WTC11 (cell line): Measurements from ENCODE around the gene MAGI2. TPM values are rescaled to one million over a fixed set of nuclear protein-coding genes. Genes with fewer than 3 reads are reported as not detected.

ENCODE experiments used
- ATAC-seq: fragments of 200-7000 bp; cut with Tn5 transposase; 2 replicates; pipeline ENCODE4 v1.10.0; 2021; ENCODE audit warnings: mild to moderate bottlenecking, moderate library complexity
- CTCF ChIA-PET: fragments of 300-600 bp; sonication (Branson Sonifier 250); formaldehyde crosslinking; loops from one replicate; lab custom pipeline; 2021; ENCODE audit warnings: antibody characterized with exemption; lab: Charles Lee
- POLR2A ChIA-PET: fragments of 350-600 bp; sonication (Branson Sonifier 250); formaldehyde crosslinking; loops from one replicate; lab custom pipeline; 2021; ENCODE audit warnings: antibody characterized with exemption; lab: Charles Lee
- DNase-seq: peaks from one replicate; pipeline ENCODE4 v3.0.0; 2021; ENCODE audit warnings: low spot score
- H3K27ac Mint-ChIP-seq: 2 replicates; pipeline ENCODE4 v1.8.0; 2021; ENCODE audit warnings: mixed read lengths
- H3K27me3 Mint-ChIP-seq: 2 replicates; pipeline ENCODE4 v1.8.0; 2021; ENCODE audit warnings: low read depth, mild to moderate bottlenecking, moderate library complexity, mixed read lengths
- H3K36me3 Mint-ChIP-seq: 2 replicates; pipeline ENCODE4 v1.8.0; 2021; ENCODE audit warnings: mixed read lengths
- H3K4me1 Mint-ChIP-seq: 2 replicates; pipeline ENCODE4 v1.8.0; 2022; ENCODE audit warnings: mixed read lengths
- H3K4me3 Mint-ChIP-seq: 2 replicates; pipeline ENCODE4 v1.8.0; 2021; ENCODE audit warnings: mild to moderate bottlenecking, moderate library complexity, mixed read lengths
- H3K9me3 Mint-ChIP-seq: 2 replicates; pipeline ENCODE4 v1.8.0; 2021; ENCODE audit warnings: mixed read lengths
- CDX4 ChIP-seq: fragments of 250-450 bp; sonication (Bioruptor Pico); IDR thresholded peaks from 2 replicates; pipeline ENCODE4 v1.9.0; 2021; ENCODE audit warnings: moderate library complexity, mild to moderate bottlenecking, inconsistent platforms, borderline replicate concordance
- ERG ChIP-seq: fragments of 250-450 bp; sonication (Bioruptor Pico); IDR thresholded peaks from 2 replicates; pipeline ENCODE4 v1.8.0; 2021; ENCODE audit warnings: mild to moderate bottlenecking
- ESRRA ChIP-seq: sonication (generic); formaldehyde crosslinking; IDR thresholded peaks from 2 replicates; pipeline ENCODE4 v1.8.1; 2022; ENCODE audit warnings: mild to moderate bottlenecking, missing genetic modification reagents, borderline replicate concordance
- FOXJ3 ChIP-seq: sonication (generic); formaldehyde crosslinking; IDR thresholded peaks from 2 replicates; pipeline ENCODE4 v1.9.0; 2021; ENCODE audit warnings: missing genetic modification reagents, mild to moderate bottlenecking, borderline replicate concordance
- GABPB1 ChIP-seq: sonication (generic); formaldehyde crosslinking; IDR thresholded peaks from 2 replicates; pipeline ENCODE4 v1.8.1; 2023; ENCODE audit warnings: mild to moderate bottlenecking, missing genetic modification reagents
- KAT7 ChIP-seq: sonication (generic); formaldehyde crosslinking; IDR thresholded peaks from 2 replicates; pipeline ENCODE4 v1.8.1; 2023; ENCODE audit warnings: missing genetic modification reagents, mild to moderate bottlenecking, borderline replicate concordance
- MAX ChIP-seq: sonication (generic); formaldehyde crosslinking; IDR thresholded peaks from 2 replicates; pipeline ENCODE4 v1.8.0; 2022; ENCODE audit warnings: mild to moderate bottlenecking, missing genetic modification reagents
- NFE2L1 ChIP-seq: sonication (generic); formaldehyde crosslinking; IDR thresholded peaks from 2 replicates; pipeline ENCODE4 v1.8.1; 2023; ENCODE audit warnings: missing genetic modification reagents
- SMAD4 ChIP-seq: sonication (generic); formaldehyde crosslinking; IDR thresholded peaks from 2 replicates; pipeline ENCODE4 v1.8.0; 2022; ENCODE audit warnings: mild to moderate bottlenecking, missing genetic modification reagents
- SOX15 ChIP-seq: fragments of 250-450 bp; sonication (Bioruptor Pico); IDR thresholded peaks from 2 replicates; pipeline ENCODE4 v1.9.0; 2021; ENCODE audit warnings: mild to moderate bottlenecking
- SP1 ChIP-seq: sonication (generic); formaldehyde crosslinking; conservative IDR thresholded peaks from 2 replicates; pipeline ENCODE4 v1.8.1; 2022; ENCODE audit warnings: missing genetic modification reagents
- ZBTB43 ChIP-seq: sonication (generic); formaldehyde crosslinking; IDR thresholded peaks from 2 replicates; pipeline ENCODE4 v1.8.1; 2023; ENCODE audit warnings: mild to moderate bottlenecking, missing genetic modification reagents
- ZNF232 ChIP-seq: sonication (generic); formaldehyde crosslinking; IDR thresholded peaks from 2 replicates; pipeline ENCODE4 v1.8.0; 2022; ENCODE audit warnings: mild to moderate bottlenecking, missing genetic modification reagents
- ZNF396 ChIP-seq: fragments of 250-450 bp; sonication (Bioruptor Pico); IDR thresholded peaks from 2 replicates; pipeline ENCODE4 v1.8.0; 2021; ENCODE audit warnings: mild to moderate bottlenecking, moderate library complexity, borderline replicate concordance
- ZNF416 ChIP-seq: fragments of 250-450 bp; sonication (Bioruptor Pico); IDR thresholded peaks from 2 replicates; pipeline ENCODE4 v1.9.0; 2021; ENCODE audit warnings: mild to moderate bottlenecking, inconsistent platforms
- ZNF532 ChIP-seq: fragments of 250-450 bp; sonication (Bioruptor Pico); IDR thresholded peaks from 2 replicates; pipeline ENCODE4 v1.9.0; 2021; ENCODE audit warnings: mild to moderate bottlenecking, borderline replicate concordance
- total RNA-seq: library from RNA; stranded (reverse); gene quantifications from 3 replicates; pipeline ENCODE4 v1.2.3, GENCODE V29; 2021
- TF ChIP-seq, protein P1 (sequence below): sonication (generic); formaldehyde crosslinking; IDR thresholded peaks from 2 replicates; pipeline ENCODE4 v1.8.1; 2023; ENCODE audit warnings: mild to moderate bottlenecking, missing genetic modification reagents
- TF ChIP-seq, protein P2 (sequence below): sonication (generic); formaldehyde crosslinking; IDR thresholded peaks from 2 replicates; pipeline ENCODE4 v1.8.1; 2023; ENCODE audit warnings: mild to moderate bottlenecking, moderate library complexity, missing genetic modification reagents

The MAGI2 gene
- total RNA-seq, 1 experiment from 2014 or later = 26.6 TPM

DNA sequence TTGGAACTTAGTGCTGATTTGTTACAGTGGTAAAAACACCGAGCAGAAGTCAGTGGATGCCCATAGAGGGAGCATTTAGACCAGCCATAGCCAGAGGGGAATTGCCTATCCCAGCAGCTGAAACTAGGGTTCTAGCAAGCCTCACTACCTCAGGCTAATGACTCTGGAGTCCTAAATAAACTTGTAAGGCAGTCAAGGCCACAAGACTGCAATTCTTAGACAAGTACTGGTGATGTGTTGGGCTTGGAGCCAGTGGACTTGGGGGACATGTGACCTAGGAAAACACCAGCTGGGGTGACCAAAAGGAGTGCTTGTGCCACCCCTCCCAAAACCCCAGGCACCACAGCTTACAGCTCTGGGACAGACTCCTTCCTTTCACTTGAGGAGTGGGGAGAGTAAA is 209.0 kb downstream of the MAGI2 start (continued):
- no peak for TF ChIP-seq FOXJ3 (CRISPR knock-in tag)
- TF ChIP-seq KAT7 (CRISPR knock-in tag) = no peak
- TF ChIP-seq ERG (CRISPR knock-in tag) = no peak

- Mint-ChIP-seq H3K9me3 (peaks cover 8% of the 10 kb centered on the region), H3K27ac (no peak overlapping the region), H3K27me3 (no peaks in the 10 kb centered on the region), H3K4me1 (no peaks in the 10 kb centered on the region), H3K4me3 (no peak overlapping the region), H3K36me3 (no peaks in the 10 kb centered on the region)
- ChIA-PET POLR2A (interaction anchor here (0.5 kb wide), 1 partner anchor 56 kb away, joined by 3 read pairs; no protein-coding TSS in a partner anchor), CTCF (no interaction called here)
- ATAC-seq (no peak), DNase-seq (no peak)
- TF ChIP-seq MAX (no peak), ZNF232 (CRISPR knock-in tag) (no peak), GABPB1 (CRISPR knock-in tag) (no peak), NFE2L1 (CRISPR knock-in tag) (no peak), ESRRA (CRISPR knock-in tag) (no peak), ZNF532 (no peak), SOX15 (CRISPR knock-in tag) (no peak), CDX4 (CRISPR knock-in tag) (no peak), SMAD4 (no peak), ZNF416 (CRISPR knock-in tag) (no peak), ZNF396 (CRISPR knock-in tag) (no peak), SP1 (no peak), ZBTB43 (CRISPR knock-in tag) (no peak)
- TF ChIP-seq, protein P1, sequence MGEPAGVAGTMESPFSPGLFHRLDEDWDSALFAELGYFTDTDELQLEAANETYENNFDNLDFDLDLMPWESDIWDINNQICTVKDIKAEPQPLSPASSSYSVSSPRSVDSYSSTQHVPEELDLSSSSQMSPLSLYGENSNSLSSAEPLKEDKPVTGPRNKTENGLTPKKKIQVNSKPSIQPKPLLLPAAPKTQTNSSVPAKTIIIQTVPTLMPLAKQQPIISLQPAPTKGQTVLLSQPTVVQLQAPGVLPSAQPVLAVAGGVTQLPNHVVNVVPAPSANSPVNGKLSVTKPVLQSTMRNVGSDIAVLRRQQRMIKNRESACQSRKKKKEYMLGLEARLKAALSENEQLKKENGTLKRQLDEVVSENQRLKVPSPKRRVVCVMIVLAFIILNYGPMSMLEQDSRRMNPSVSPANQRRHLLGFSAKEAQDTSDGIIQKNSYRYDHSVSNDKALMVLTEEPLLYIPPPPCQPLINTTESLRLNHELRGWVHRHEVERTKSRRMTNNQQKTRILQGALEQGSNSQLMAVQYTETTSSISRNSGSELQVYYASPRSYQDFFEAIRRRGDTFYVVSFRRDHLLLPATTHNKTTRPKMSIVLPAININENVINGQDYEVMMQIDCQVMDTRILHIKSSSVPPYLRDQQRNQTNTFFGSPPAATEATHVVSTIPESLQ (CRISPR knock-in tag) = no peak
- TF ChIP-seq, protein P2, sequence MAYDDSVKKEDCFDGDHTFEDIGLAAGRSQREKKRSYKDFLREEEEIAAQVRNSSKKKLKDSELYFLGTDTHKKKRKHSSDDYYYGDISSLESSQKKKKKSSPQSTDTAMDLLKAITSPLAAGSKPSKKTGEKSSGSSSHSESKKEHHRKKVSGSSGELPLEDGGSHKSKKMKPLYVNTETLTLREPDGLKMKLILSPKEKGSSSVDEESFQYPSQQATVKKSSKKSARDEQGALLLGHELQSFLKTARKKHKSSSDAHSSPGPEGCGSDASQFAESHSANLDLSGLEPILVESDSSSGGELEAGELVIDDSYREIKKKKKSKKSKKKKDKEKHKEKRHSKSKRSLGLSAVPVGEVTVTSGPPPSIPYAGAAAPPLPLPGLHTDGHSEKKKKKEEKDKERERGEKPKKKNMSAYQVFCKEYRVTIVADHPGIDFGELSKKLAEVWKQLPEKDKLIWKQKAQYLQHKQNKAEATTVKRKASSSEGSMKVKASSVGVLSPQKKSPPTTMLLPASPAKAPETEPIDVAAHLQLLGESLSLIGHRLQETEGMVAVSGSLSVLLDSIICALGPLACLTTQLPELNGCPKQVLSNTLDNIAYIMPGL (CRISPR knock-in tag) = no peak
These were observed 212.0 kb downstream of the MAGI2 start for GRCh38 chr7:79241288-79242060.
